GM12878 (cell line): ENCODE data around the gene CD70. TPM values are rescaled to one million over a fixed set of nuclear protein-coding genes. Genes with fewer than 3 reads are reported as not detected.
A peak's percentile ranks its signal among the peaks of the same experiment; 100 is the strongest.

ENCODE experiments used
- BCLAF1 ChIP-seq: fragments of 450-650 bp; IDR thresholded peaks from 2 replicates; pipeline ENCODE4 v1.6.1; 2017; ENCODE audit warnings: antibody characterized with exemption, mild to moderate bottlenecking, moderate library complexity
- BRCA1 ChIP-seq: IDR thresholded peaks from 2 replicates; pipeline ENCODE4 v1.6.1; 2011; ENCODE audit warnings: low read depth, low read length, improper control_type of control experiment
- CUX1 ChIP-seq: IDR thresholded peaks from 2 replicates; pipeline ENCODE4 v1.6.1; 2012; ENCODE audit warnings: improper control_type of control experiment, low read depth, low read length; ENCODE audit not compliant: insufficient replicate concordance
- DPF2 ChIP-seq: fragments of 450-650 bp; IDR thresholded peaks from 2 replicates; pipeline ENCODE4 v1.6.1; 2017; ENCODE audit warnings: mild to moderate bottlenecking
- HCFC1 ChIP-seq: fragments of 150-350 bp; IDR thresholded peaks from 2 replicates; pipeline ENCODE4 v1.6.1; 2014; ENCODE audit warnings: low read length
- HDAC2 ChIP-seq: fragments of 200-600 bp; sonication (generic); IDR thresholded peaks from 2 replicates; pipeline ENCODE4 v1.6.1; 2017
- IKZF1 ChIP-seq: fragments of 450-650 bp; conservative IDR thresholded peaks from 2 replicates; pipeline ENCODE4 v1.6.1; 2017; ENCODE audit warnings: antibody characterized with exemption, mild to moderate bottlenecking
- MEF2A ChIP-seq: IDR thresholded peaks from 2 replicates; pipeline ENCODE4 v1.6.1; 2011; ENCODE audit warnings: low read depth, mild to moderate bottlenecking, low read length, moderate library complexity; ENCODE audit not compliant: insufficient read depth
- NFIC ChIP-seq: IDR thresholded peaks from 2 replicates; pipeline ENCODE4 v1.6.1; 2012; ENCODE audit warnings: low read depth, mild to moderate bottlenecking, inconsistent platforms, low read length, moderate library complexity
- NFXL1 ChIP-seq: fragments of 450-650 bp; IDR thresholded peaks from 2 replicates; pipeline ENCODE4 v1.6.1; 2017; ENCODE audit warnings: antibody characterized with exemption, mild to moderate bottlenecking, borderline replicate concordance
- PKNOX1 ChIP-seq: fragments of 450-650 bp; IDR thresholded peaks from 2 replicates; pipeline ENCODE4 v1.6.1; 2016; ENCODE audit warnings: mild to moderate bottlenecking
- STAT3 ChIP-seq: IDR thresholded peaks from 2 replicates; pipeline ENCODE4 v1.6.1; 2011; ENCODE audit warnings: low read depth, low read length, improper control_type of control experiment
- TAF1 ChIP-seq: IDR thresholded peaks from 2 replicates; pipeline ENCODE4 v1.6.1; 2011; ENCODE audit warnings: mild to moderate bottlenecking, low read depth, low read length, borderline replicate concordance
- YY1 ChIP-seq: IDR thresholded peaks from 2 replicates; pipeline ENCODE4 v1.6.1; 2011; ENCODE audit warnings: low read depth, mild to moderate bottlenecking, low read length
- ZNF687 ChIP-seq: fragments of 450-650 bp; IDR thresholded peaks from 2 replicates; pipeline ENCODE4 v1.6.1; 2017; ENCODE audit warnings: mild to moderate bottlenecking, moderate library complexity
- polyA plus RNA-seq, 11 experiments: library from polyadenylated mRNA; depleted of rRNA in 4 of 11; unstranded in 6 of 11; stranded (reverse) in 5 of 11; fragments of >200 nt; fragmentation: Nextera tagmentation in 4 of 11; fragmentation: Illumina TruSeq in 1 of 11; extraction: Ambion mirVana in 4 of 11; extraction: Trizol in 1 of 11; gene quantifications; 1 replicate in 1 of 11; 2 replicates in 10 of 11; pipeline versions ENCODE4 v1.2.1 to v1.2.3, GENCODE V29; 2011 to 2016; ENCODE audit warnings: inconsistent platforms in 2 of 11, missing spikeins in 2 of 11, low read depth in 1 of 11
- total RNA-seq, 4 experiments: library from RNA; depleted of rRNA in 3 of 4; stranded (reverse); fragments of >200 nt in 3 of 4; fragmentation: Illumina TruSeq in 1 of 4; extraction: Trizol in 1 of 4; gene quantifications; 2 replicates each; pipeline versions ENCODE4 v1.2.1 to v1.2.3, GENCODE V29; 2013 to 2021

CD70 gene
- total and polyA plus RNA-seq, 10 of the 15 experiments (the other 5 are each of a cell fraction or from before 2014, with no cell fraction given): 16.4 to 441 (median 265) TPM

- TF ChIP-seq PKNOX1: 0 out of 2 replicates have a peak, but pooled peaks have one; percentile 4
- TF ChIP-seq TAF1: no peak
- TF ChIP-seq CUX1: no peak
- TF ChIP-seq HCFC1: no peak
- peak; percentile 75; the same call in 1 of the 2 replicates for TF ChIP-seq DPF2
- 0 out of 2 replicates have a peak, but pooled peaks have one; percentile 49 for TF ChIP-seq MEF2A
- no peak for TF ChIP-seq HDAC2
- TF ChIP-seq BCLAF1: no peak
- no peak for TF ChIP-seq NFXL1
- TF ChIP-seq NFIC: peak; percentile 74; the same call in 1 of the 2 replicates
- no peak for TF ChIP-seq BRCA1
- no peak for TF ChIP-seq ZNF687
- TF ChIP-seq STAT3: no peak
- TF ChIP-seq IKZF1: peak; percentile 91
- no peak for TF ChIP-seq YY1
Observed at GRCh38 chr19:6543866-6544347, 47.0 kb downstream of the CD70 start (continued).
